GM19043 (cell line): ENCODE data around the gene PTPRC.

Experiments
- ATAC-seq: cut with Tn5 transposase; IDR thresholded peaks from one replicate; pipeline ENCODE4 v1.9.1; 2021; ENCODE audit warnings: low read depth; ENCODE audit not compliant: unreplicated experiment

PTPRC gene

GRCh38 chr1:198693321-198693720 lies 54.5 kb downstream of the PTPRC start:
- ATAC-seq: no peak

- ATAC-seq: no peak
Measured at GRCh38 chr1:198694542-198694941, 55.7 kb downstream of the PTPRC start.

GRCh38 chr1:198696211-198696610 lies 57.4 kb downstream of the PTPRC start:
- peak; percentile 66 for ATAC-seq

GRCh38 chr1:198699167-198700015 lies 60.6 kb downstream of the PTPRC start:
- ATAC-seq: no peak

GRCh38 chr1:198700016-198700392 lies 61.2 kb downstream of the PTPRC start:
- no peak for ATAC-seq

- ATAC-seq: no peak
Measured at GRCh38 chr1:198700396-198700795, 61.6 kb downstream of the PTPRC start.

- ATAC-seq: no peak
Measured at GRCh38 chr1:198701250-198701649, 62.4 kb downstream of the PTPRC start.

- no peak for ATAC-seq
Measured at GRCh38 chr1:198701766-198702539, 63.1 kb downstream of the PTPRC start.

- no peak for ATAC-seq
Measured at GRCh38 chr1:198708761-198709525, 70.1 kb downstream of the PTPRC start.

- ATAC-seq: no peak
Measured at GRCh38 chr1:198711837-198712236, 73.0 kb downstream of the PTPRC start.

GRCh38 chr1:198713081-198713480 lies 74.2 kb downstream of the PTPRC start:
- ATAC-seq: no peak

- ATAC-seq: no peak
Measured at GRCh38 chr1:198714271-198714670, 75.4 kb downstream of the PTPRC start.

GRCh38 chr1:198716051-198716450 lies 77.2 kb downstream of the PTPRC start:
- no peak for ATAC-seq

- ATAC-seq: no peak
Measured at GRCh38 chr1:198717510-198717909, 78.7 kb downstream of the PTPRC start.

- ATAC-seq: no peak
Measured at GRCh38 chr1:198723127-198723526, 84.3 kb downstream of the PTPRC start.

- ATAC-seq: no peak
Measured at GRCh38 chr1:198725090-198725489, 86.2 kb downstream of the PTPRC start.

- no peak for ATAC-seq
Measured at GRCh38 chr1:198726455-198726854, 87.6 kb downstream of the PTPRC start.

- no peak for ATAC-seq
Measured at GRCh38 chr1:198729195-198729863, 90.5 kb downstream of the PTPRC start.

GRCh38 chr1:198730952-198731351 lies 92.1 kb downstream of the PTPRC start:
- no peak for ATAC-seq

GRCh38 chr1:198734323-198735008 lies 95.6 kb downstream of the PTPRC start:
- ATAC-seq: peak; percentile 89
